Panc1 (cell line): Measurements from ENCODE around the gene GRIA3. TPM values are rescaled to one million over a fixed set of nuclear protein-coding genes. Genes with fewer than 3 reads are reported as not detected.

ENCODE experiments used
- ATAC-seq: fragments of 200-7000 bp; cut with Tn5 transposase; 2 replicates; pipeline ENCODE4 v1.9.1; 2020; ENCODE audit warnings: mild to moderate bottlenecking, moderate library complexity
- BruUV-seq: library from RNA; stranded (reverse); fragments of 400-500 nt; replicated peaks from 2 replicates; lab custom pipeline; 2021; lab: Mats Ljungman, UMichigan
- CTCF ChIA-PET: fragments of 300-600 bp; sonication (Branson Sonifier 250); formaldehyde crosslinking; loops from one replicate; lab custom pipeline; 2022; ENCODE audit warnings: antibody characterized with exemption; lab: Charles Lee
- POLR2A ChIA-PET: fragments of 300-600 bp; sonication (Branson Sonifier 250); formaldehyde crosslinking; loops from one replicate; lab custom pipeline; 2022; ENCODE audit warnings: antibody characterized with exemption; lab: Charles Lee
- DNase-seq: peaks from one replicate; pipeline ENCODE4 v3.0.0-alpha.2; 2010; ENCODE audit warnings: low read depth, low spot score
- H3K27ac ChIP-seq: 2 replicates; pipeline ENCODE4 v1.5.1; 2011; ENCODE audit warnings: mild to moderate bottlenecking, low read length, inconsistent platforms
- H3K27me3 ChIP-seq: fragments of 200-500 bp; sonication (Bioruptor generic); 2 replicates; pipeline ENCODE4 v1.6.0; 2014; ENCODE audit warnings: low read length, inconsistent platforms; ENCODE audit not compliant: control insufficient read depth, insufficient read depth
- H3K36me3 ChIP-seq: fragments of 200-500 bp; sonication (Bioruptor generic); 2 replicates; pipeline ENCODE4 v1.5.1; 2014; ENCODE audit warnings: inconsistent platforms, mild to moderate bottlenecking, low read length, moderate library complexity; ENCODE audit not compliant: control insufficient read depth, insufficient read depth
- H3K4me1 ChIP-seq: 2 replicates; pipeline ENCODE4 v1.5.1; 2011; ENCODE audit warnings: inconsistent platforms, mild to moderate bottlenecking, low read length, moderate library complexity; ENCODE audit not compliant: control insufficient read depth, insufficient read depth
- H3K4me3 ChIP-seq, 2 experiments: 2 replicates each; pipeline ENCODE4 v1.5.1; 2011 to 2012; ENCODE audit warnings: low read depth in 2 of 2, low read length in 2 of 2, mild to moderate bottlenecking in 2 of 2, inconsistent platforms in 1 of 2, moderate library complexity in 1 of 2
- H3K9me3 ChIP-seq: fragments of 200-500 bp; sonication (Bioruptor generic); 2 replicates; pipeline ENCODE4 v1.5.1; 2014; ENCODE audit warnings: low read depth, mild to moderate bottlenecking, inconsistent platforms, low read length, moderate library complexity; ENCODE audit not compliant: control insufficient read depth, insufficient read depth
- CTCF ChIP-seq: fragments of 450-650 bp; IDR thresholded peaks from 2 replicates; pipeline ENCODE4 v1.5.1; 2017; ENCODE audit warnings: mild to moderate bottlenecking
- POLR2AphosphoS5 ChIP-seq: IDR thresholded peaks from 2 replicates; pipeline ENCODE4 v1.6.1; 2012; ENCODE audit warnings: mild to moderate bottlenecking, low read depth, low read length, moderate library complexity
- SIN3A ChIP-seq: IDR thresholded peaks from 2 replicates; pipeline ENCODE4 v1.6.1; 2012; ENCODE audit warnings: low read depth, mild to moderate bottlenecking, low read length, moderate library complexity, borderline replicate concordance; ENCODE audit not compliant: insufficient read depth
- TCF7L2 ChIP-seq: IDR thresholded peaks from 2 replicates; pipeline ENCODE4 v1.6.1; 2011; ENCODE audit warnings: mild to moderate bottlenecking, low read depth, low read length, inconsistent platforms
- in situ Hi-C: cut with HindIII; loops from 2 replicates; pipeline ENCODE4 v1.10.0; 2016; ENCODE audit warnings: low sequenced_read_pairs, low pct_unique_long_range_greater_than_20kb
- intact Hi-C: fragments of 100-400 bp; cut with micrococcal nuclease; formaldehyde crosslinking; loops from one replicate; pipeline ENCODE4 v1.10.0; 2022; ENCODE audit not compliant: unreplicated experiment
- total RNA-seq: library from RNA; stranded (reverse); gene quantifications from one replicate; pipeline ENCODE4 v1.2.1, GENCODE V29; 2021; ENCODE audit not compliant: unreplicated experiment
- TF ChIP-seq, protein P1 (sequence below), 2 experiments: IDR thresholded peaks; 2 replicates each; pipeline ENCODE4 v1.6.1; 2011 to 2012; ENCODE audit warnings: low read depth in 2 of 2, control low read depth in 1 of 2, low read length in 1 of 2, mild to moderate bottlenecking in 1 of 2, moderate library complexity in 1 of 2; ENCODE audit not compliant: insufficient read depth in 1 of 2

Gene GRIA3
- total RNA-seq, 1 experiment from 2014 or later = not detected

- TF ChIP-seq TCF7L2 = no peak
- TF ChIP-seq SIN3A = no peak
- TF ChIP-seq CTCF = no peak
- TF ChIP-seq, protein P1, sequence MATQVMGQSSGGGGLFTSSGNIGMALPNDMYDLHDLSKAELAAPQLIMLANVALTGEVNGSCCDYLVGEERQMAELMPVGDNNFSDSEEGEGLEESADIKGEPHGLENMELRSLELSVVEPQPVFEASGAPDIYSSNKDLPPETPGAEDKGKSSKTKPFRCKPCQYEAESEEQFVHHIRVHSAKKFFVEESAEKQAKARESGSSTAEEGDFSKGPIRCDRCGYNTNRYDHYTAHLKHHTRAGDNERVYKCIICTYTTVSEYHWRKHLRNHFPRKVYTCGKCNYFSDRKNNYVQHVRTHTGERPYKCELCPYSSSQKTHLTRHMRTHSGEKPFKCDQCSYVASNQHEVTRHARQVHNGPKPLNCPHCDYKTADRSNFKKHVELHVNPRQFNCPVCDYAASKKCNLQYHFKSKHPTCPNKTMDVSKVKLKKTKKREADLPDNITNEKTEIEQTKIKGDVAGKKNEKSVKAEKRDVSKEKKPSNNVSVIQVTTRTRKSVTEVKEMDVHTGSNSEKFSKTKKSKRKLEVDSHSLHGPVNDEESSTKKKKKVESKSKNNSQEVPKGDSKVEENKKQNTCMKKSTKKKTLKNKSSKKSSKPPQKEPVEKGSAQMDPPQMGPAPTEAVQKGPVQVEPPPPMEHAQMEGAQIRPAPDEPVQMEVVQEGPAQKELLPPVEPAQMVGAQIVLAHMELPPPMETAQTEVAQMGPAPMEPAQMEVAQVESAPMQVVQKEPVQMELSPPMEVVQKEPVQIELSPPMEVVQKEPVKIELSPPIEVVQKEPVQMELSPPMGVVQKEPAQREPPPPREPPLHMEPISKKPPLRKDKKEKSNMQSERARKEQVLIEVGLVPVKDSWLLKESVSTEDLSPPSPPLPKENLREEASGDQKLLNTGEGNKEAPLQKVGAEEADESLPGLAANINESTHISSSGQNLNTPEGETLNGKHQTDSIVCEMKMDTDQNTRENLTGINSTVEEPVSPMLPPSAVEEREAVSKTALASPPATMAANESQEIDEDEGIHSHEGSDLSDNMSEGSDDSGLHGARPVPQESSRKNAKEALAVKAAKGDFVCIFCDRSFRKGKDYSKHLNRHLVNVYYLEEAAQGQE (IDR thresholded peaks at IDR 0.05; ENCODE audit: insufficient read depth in 1 of 2, low read depth in 2 of 2, low read length in 1 of 2) = no peak
- no peak for TF ChIP-seq POLR2AphosphoS5
- no peak overlapping the region for H3K27ac ChIP-seq
- no peak overlapping the region for H3K4me3 ChIP-seq
- intact Hi-C loops (no loop called here), in situ Hi-C loops (no loop called here)
- H3K36me3 ChIP-seq = no peaks in the 10 kb centered on the region
- no peak for DNase-seq
- H3K27me3 ChIP-seq = no peaks in the 10 kb centered on the region
- no peak for ATAC-seq
- no peaks in the 10 kb centered on the region for H3K4me1 ChIP-seq
- no peaks in the 10 kb centered on the region for H3K9me3 ChIP-seq
- ChIA-PET CTCF (no interaction called here), POLR2A (no interaction called here)
- no TSS peak for BruUV-seq
Measured at GRCh38 chrX:123298026-123298425, 113.9 kb downstream of the GRIA3 start.

GRCh38 chrX:123303429-123303828 is 119.4 kb downstream of the GRIA3 start:
- ChIA-PET POLR2A (no interaction called here), CTCF (no interaction called here)
- Histone ChIP-seq H3K9me3 (no peaks in the 10 kb centered on the region), H3K4me3 (no peak overlapping the region), H3K27ac (no peak overlapping the region), H3K27me3 (no peaks in the 10 kb centered on the region), H3K36me3 (no peaks in the 10 kb centered on the region), H3K4me1 (no peaks in the 10 kb centered on the region)
- TF ChIP-seq POLR2AphosphoS5 (no peak), TCF7L2 (no peak), SIN3A (no peak), CTCF (no peak)
- TF ChIP-seq, protein P1 (IDR thresholded peaks at IDR 0.05; ENCODE audit: insufficient read depth in 1 of 2, low read depth in 2 of 2, low read length in 1 of 2) = no peak
- DNase-seq = no peak
- in situ Hi-C loops = no loop called here
- intact Hi-C loops = no loop called here
- no TSS peak for BruUV-seq
- no peak for ATAC-seq
